Measurements from ENCODE around the gene PCCB. TPM values are rescaled to one million over a fixed set of nuclear protein-coding genes. Genes with fewer than 3 reads are reported as not detected.
"Not testable (repeated sequence)": the region's sequence is repeated elsewhere in the genome, so short reads cannot be mapped to it uniquely, and the experiment has no call there.

Gene PCCB
- total RNA-seq, 4 donors from 2014 or later = 30.7 to 43.5 (median 38.0) TPM

DNA sequence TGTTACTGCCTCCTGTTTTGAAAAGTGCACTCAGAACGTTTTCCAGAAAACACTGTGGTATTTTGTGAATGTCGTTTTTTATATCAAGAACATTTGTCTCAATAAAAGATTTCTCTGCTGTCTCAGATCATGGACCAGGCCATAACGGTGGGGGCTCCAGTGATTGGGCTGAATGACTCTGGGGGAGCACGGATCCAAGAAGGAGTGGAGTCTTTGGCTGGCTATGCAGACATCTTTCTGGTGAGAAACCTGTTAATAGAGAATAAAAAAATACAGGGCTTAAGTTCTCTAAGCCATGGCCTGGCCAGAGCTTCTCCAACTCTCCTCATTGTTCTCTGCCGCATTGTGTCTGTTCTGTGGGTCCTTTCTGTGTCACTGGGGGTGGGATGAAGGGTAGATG is 11.7 kb downstream of the PCCB start:
- no peak overlapping the region for H3K27ac ChIP-seq
- H3K9me3 ChIP-seq = no peaks in the 10 kb centered on the region
- no peak for TF ChIP-seq POLR2A (IDR thresholded peaks at IDR 0.05)
- TF ChIP-seq, protein P1, sequence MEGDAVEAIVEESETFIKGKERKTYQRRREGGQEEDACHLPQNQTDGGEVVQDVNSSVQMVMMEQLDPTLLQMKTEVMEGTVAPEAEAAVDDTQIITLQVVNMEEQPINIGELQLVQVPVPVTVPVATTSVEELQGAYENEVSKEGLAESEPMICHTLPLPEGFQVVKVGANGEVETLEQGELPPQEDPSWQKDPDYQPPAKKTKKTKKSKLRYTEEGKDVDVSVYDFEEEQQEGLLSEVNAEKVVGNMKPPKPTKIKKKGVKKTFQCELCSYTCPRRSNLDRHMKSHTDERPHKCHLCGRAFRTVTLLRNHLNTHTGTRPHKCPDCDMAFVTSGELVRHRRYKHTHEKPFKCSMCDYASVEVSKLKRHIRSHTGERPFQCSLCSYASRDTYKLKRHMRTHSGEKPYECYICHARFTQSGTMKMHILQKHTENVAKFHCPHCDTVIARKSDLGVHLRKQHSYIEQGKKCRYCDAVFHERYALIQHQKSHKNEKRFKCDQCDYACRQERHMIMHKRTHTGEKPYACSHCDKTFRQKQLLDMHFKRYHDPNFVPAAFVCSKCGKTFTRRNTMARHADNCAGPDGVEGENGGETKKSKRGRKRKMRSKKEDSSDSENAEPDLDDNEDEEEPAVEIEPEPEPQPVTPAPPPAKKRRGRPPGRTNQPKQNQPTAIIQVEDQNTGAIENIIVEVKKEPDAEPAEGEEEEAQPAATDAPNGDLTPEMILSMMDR (IDR thresholded peaks at IDR 0.05) = no peak
- no peak for DNase-seq
- H3K27me3 ChIP-seq = no peaks in the 10 kb centered on the region
- 75 to 93% methylated on average over 4 to 5 of the region's 5 CpGs for WGBS, 2 donors
- no peak overlapping the region for H3K4me3 ChIP-seq
- H3K36me3 ChIP-seq = peaks cover 0 to 97% (median 6%) of the 10 kb centered on the region in 3 donors
- no peaks in the 10 kb centered on the region for H3K4me1 ChIP-seq
- intact Hi-C loops (cut with DNase I) = no loop called here

DNA sequence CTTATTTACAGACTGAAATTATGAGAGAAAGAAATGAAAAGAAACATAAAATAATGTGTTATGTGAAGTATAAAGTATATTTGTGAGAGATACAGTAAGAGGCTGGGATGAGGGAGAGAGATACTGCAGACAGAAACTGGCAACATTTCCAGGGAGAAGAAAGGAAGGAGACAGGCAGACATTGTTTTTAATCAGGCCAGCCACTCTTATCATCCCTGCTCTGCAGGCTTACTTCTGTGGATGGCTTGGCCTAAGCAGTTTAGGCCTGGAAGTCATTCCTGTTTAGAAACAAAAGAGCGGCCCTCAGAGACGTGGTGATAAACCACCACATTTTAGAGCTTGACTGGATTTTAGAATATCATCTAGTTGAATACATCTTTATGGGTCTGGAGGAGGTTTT is 12.4 kb downstream of the PCCB start:
- no peaks in the 10 kb centered on the region for H3K9me3 ChIP-seq
- TF ChIP-seq POLR2A (IDR thresholded peaks at IDR 0.05) = no peak
- TF ChIP-seq, protein P1 (IDR thresholded peaks at IDR 0.05) = no peak
- DNase-seq = no peak
- 85 to 86% methylated on average over 2 of the region's 2 CpGs for WGBS, 2 donors
- no peak overlapping the region for H3K27ac ChIP-seq
- H3K36me3 ChIP-seq = peaks cover 0 to 97% (median 4%) of the 10 kb centered on the region in 3 donors
- H3K27me3 ChIP-seq = no peaks in the 10 kb centered on the region
- H3K4me3 ChIP-seq = no peak overlapping the region
- intact Hi-C loops (cut with DNase I) = no loop called here
- H3K4me1 ChIP-seq = no peaks in the 10 kb centered on the region

DNA sequence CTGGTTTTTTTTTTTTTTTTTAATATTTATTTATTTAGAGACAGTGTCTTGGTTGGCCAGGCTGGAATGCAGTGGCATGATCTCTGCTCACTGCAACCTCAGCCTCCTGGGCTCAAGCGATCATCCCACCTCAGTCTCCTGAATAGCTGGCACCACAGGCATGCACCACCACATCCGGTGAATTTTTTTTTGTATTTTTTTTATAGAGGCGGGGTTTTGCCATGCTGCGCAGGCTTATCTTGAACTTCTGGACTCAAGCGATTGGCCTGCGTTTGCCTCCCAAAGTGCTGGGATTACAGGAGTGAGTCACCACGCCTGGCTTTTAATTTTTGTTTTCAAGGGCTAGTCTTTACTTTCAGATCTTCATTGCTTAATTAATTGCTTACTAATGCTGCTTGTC is 13.1 kb downstream of the PCCB start:
- H3K36me3 ChIP-seq = peaks cover 0 to 91% (median 4%) of the 10 kb centered on the region in 3 donors
- WGBS, 2 donors = 93 to 98% methylated on average over 7 of the region's 7 CpGs
- H3K4me1 ChIP-seq = no peaks in the 10 kb centered on the region
- no peaks in the 10 kb centered on the region for H3K27me3 ChIP-seq
- intact Hi-C loops (cut with DNase I) = no loop called here
- H3K27ac ChIP-seq = no peak overlapping the region
- TF ChIP-seq, protein P1 (IDR thresholded peaks at IDR 0.05) = no peak
- TF ChIP-seq POLR2A (IDR thresholded peaks at IDR 0.05) = no peak
- DNase-seq = no peak
- no peaks in the 10 kb centered on the region for H3K9me3 ChIP-seq
- no peak overlapping the region for H3K4me3 ChIP-seq

DNA sequence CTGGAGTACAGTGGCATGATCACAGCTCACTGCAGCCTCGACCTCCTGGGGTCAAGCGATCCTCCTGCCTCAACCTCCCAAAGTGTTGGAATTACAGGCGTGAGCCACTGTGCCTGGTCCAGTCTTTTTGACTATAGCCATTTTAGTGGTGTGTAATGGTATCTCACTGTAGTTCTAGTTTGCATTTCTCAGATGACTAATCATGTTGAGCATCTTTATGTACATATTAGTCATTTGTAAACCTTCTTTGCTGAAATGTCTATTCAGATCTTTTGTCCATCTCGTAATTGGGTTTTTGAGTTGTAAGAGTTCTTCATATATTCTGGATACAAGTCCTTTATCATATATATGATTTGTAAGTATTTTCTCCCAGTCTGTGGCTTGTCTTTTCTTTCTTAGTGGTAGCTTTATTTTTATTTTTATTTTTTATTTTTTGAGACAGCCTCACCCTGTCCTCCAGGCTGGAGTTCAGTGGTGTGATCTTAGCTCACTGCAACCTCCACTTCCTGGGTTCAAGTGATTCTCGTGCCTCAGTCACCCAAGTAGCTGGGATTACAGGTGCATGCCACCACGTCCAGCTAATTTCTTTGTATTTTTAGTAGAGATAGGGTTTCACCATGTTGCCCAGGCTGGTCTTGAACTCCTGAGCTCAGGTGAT is 16.5 kb downstream of the PCCB start:
- peaks cover 0 to 78% (median 4%) of the 10 kb centered on the region in 3 donors for H3K36me3 ChIP-seq
- H3K27ac ChIP-seq; intact Hi-C loops (cut with DNase I); DNase-seq; H3K27me3 ChIP-seq; H3K4me1 ChIP-seq; H3K9me3 ChIP-seq; H3K4me3 ChIP-seq: not testable (repeated sequence)
- 75 to 79% methylated on average over 5 to 6 of the region's 6 CpGs for WGBS, 2 donors

DNA sequence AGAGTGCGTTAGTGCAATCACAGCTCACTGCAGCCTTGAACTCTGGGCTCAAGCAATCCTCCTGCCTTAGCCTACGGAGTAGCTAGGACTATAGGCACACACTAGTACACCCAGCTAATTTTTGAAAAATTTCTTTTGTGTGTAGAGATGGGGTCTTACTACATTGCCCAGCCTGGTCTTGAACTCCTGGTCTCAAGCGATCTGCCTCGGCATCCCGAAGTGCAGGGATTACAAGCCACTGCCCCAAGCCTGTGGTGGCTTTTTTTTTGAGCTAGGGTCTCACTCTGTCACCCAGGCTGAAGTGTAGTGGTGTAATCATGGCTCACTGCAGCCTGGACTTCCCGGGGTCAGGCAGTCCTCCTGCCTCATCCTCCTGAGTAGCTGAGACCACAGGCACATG is 17.1 kb downstream of the PCCB start:
- H3K9me3 ChIP-seq = no peaks in the 10 kb centered on the region
- no peak for DNase-seq
- intact Hi-C loops (cut with DNase I) = no loop called here
- no peak overlapping the region for H3K27ac ChIP-seq
- H3K36me3 ChIP-seq = peaks cover 0 to 71% (median 4%) of the 10 kb centered on the region in 3 donors
- no peaks in the 10 kb centered on the region for H3K4me1 ChIP-seq
- WGBS, 2 donors = 95 to 100% methylated on average over 3 to 4 of the region's 6 CpGs
- no peaks in the 10 kb centered on the region for H3K27me3 ChIP-seq
- TF ChIP-seq, protein P1 (IDR thresholded peaks at IDR 0.05) = no peak
- no peak for TF ChIP-seq POLR2A (IDR thresholded peaks at IDR 0.05)
- no peak overlapping the region for H3K4me3 ChIP-seq

DNA sequence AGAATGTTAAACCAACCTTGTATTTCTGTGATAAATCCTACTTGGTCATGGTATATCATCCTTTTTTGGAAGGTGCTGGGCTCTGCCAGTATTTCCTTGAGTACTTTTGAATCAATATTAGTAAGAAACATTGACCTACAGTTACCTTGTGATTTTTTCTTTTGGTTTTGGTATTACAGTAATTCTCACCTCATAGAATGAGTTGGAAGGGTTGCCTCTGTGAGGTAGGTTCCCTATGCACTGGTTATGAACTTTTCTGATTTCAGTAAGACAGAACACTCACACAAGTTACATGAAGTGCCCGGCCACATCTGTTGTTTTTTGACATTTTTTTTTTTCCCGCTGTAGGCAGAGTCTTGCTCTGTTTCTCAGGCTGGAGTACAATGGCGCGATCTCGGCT is 20.0 kb downstream of the PCCB start:
- no peak for DNase-seq
- H3K36me3 ChIP-seq = peaks cover 0 to 53% (median 0%) of the 10 kb centered on the region in 3 donors
- H3K27ac ChIP-seq = no peak overlapping the region
- 93 to 95% methylated on average over 5 of the region's 5 CpGs for WGBS, 2 donors
- H3K4me1 ChIP-seq = no peaks in the 10 kb centered on the region
- no peaks in the 10 kb centered on the region for H3K9me3 ChIP-seq
- no peak overlapping the region for H3K4me3 ChIP-seq
- TF ChIP-seq, protein P1 (IDR thresholded peaks at IDR 0.05) = no peak
- no peak for TF ChIP-seq POLR2A (IDR thresholded peaks at IDR 0.05)
- intact Hi-C loops (cut with DNase I) = no loop called here
- H3K27me3 ChIP-seq = no peaks in the 10 kb centered on the region

DNA sequence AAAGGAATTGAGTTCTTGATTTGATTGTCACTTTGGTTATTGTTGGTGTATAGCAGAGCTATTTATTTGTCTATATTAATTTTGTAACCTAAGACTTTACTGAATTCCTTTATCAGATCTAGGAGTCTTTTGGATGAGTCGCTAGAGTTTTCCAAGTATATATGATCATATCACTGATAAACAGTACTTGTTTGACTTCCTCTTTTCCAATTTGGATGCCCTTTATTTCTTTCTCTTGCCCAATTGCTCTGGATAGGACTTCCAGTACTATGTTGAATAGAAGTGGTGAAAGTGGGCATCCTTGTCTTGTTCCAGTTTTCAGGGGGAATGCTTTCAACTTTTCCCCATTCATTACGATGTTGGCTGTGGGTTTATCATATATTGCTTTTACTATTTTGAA is 21.5 kb downstream of the PCCB start:
- H3K4me3 ChIP-seq; DNase-seq; H3K9me3 ChIP-seq; H3K27me3 ChIP-seq; intact Hi-C loops (cut with DNase I); H3K4me1 ChIP-seq; H3K27ac ChIP-seq: not testable (repeated sequence)
- H3K36me3 ChIP-seq = peaks cover 0 to 51% (median 2%) of the 10 kb centered on the region in 3 donors
- WGBS, 2 donors = 89 to 98% methylated on average over 2 of the region's 2 CpGs
